HCT116 (cell line): ENCODE measurements around the gene TCF21.

Source experiments
- CTCF ChIP-seq, 3 experiments: fragments of 200-600 bp in 1 of 3; sonication (generic) in 1 of 3; IDR thresholded peaks in 2 of 3; conservative IDR thresholded peaks in 1 of 3; 2 replicates each; pipeline ENCODE4 v1.5.1; 2012 to 2017; ENCODE audit warnings: low read depth in 2 of 3, low read length in 2 of 3, antibody characterized with exemption in 1 of 3, borderline replicate concordance in 1 of 3, control low read depth in 1 of 3, mild to moderate bottlenecking in 1 of 3, mixed read lengths in 1 of 3, mixed run types in 1 of 3, moderate library complexity in 1 of 3; ENCODE audit not compliant: insufficient read depth in 1 of 3
- POLR2A ChIP-seq: IDR thresholded peaks from 2 replicates; pipeline ENCODE4 v1.7.0; 2011; ENCODE audit warnings: borderline replicate concordance; ENCODE audit not compliant: insufficient read depth, insufficient read length; ENCODE audit errors: extremely low read depth
- REST ChIP-seq: IDR thresholded peaks from 2 replicates; pipeline ENCODE4 v1.6.1; 2012; ENCODE audit warnings: low read depth
- SRF ChIP-seq: IDR thresholded peaks from 2 replicates; pipeline ENCODE4 v1.6.1; 2012; ENCODE audit warnings: low read depth
- TF ChIP-seq, protein P1 (sequence below): IDR thresholded peaks from 2 replicates; pipeline ENCODE4 v1.6.1; 2012

DNA sequence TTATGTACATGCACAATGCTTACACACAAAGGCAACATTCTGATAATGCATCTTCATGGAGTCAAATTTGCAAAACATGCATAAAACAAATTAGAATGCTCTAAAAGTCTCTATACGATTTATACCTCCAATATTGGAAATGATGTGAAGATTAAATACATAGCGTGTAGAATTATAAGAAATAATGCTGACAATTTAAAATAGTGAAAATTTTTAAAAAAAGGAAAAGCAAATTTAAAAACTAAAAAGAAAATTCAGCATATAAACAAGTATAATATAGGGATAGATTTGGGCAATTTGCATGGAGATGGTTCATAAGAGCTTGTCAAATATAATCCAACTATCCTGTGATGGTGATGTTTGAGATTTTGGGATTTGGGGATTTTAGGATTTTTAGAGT, 14.9 kb downstream of the TCF21 start:
- TF ChIP-seq CTCF (IDR thresholded peaks at IDR 0.05 in 2 of 3, conservative IDR thresholded peaks at IDR 0.05 in 1 of 3; ENCODE audit: borderline replicate concordance in 1 of 3, insufficient read depth in 1 of 3, low read depth in 2 of 3, low read length in 2 of 3): no peak
- TF ChIP-seq POLR2A: no peak
- TF ChIP-seq, protein P1, sequence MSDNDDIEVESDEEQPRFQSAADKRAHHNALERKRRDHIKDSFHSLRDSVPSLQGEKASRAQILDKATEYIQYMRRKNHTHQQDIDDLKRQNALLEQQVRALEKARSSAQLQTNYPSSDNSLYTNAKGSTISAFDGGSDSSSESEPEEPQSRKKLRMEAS: no peak
- no peak for TF ChIP-seq REST
- TF ChIP-seq SRF: no peak
